PC-9 (cell line): ENCODE data around the gene CCDC33.

ENCODE experiments used
- EZH2 ChIP-seq: fragments of 200-600 bp; sonication (generic); IDR thresholded peaks from 2 replicates; pipeline ENCODE4 v1.8.0; 2017; ENCODE audit warnings: antibody characterized with exemption, low read depth
- TF ChIP-seq, protein P1 (sequence below): fragments of 200-600 bp; sonication (generic); conservative IDR thresholded peaks from 2 replicates; pipeline ENCODE4 v1.6.1; 2017; ENCODE audit warnings: mixed run types, antibody characterized with exemption, mild to moderate bottlenecking, moderate library complexity

DNA sequence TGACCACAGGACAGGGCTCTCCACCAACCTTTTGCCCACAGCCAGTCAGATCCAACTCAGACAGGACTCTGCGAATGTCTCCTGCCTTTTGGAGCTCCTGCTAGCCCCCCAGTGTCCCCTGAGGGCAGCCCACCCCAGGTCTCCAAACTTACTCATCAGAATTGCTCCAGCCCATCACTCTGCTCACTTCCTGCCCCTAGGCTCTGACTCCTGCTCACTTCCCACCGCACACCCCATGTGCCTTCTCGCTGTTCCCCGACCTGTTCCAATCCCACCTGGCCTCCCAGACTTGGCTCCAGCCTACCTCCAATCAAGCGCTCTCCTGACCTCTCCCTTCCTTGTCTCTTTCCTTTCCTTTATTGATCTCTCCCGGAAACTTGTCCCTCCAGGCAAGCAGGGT, 27.6 kb upstream of the CCDC33 start:
- TF ChIP-seq, protein P1, sequence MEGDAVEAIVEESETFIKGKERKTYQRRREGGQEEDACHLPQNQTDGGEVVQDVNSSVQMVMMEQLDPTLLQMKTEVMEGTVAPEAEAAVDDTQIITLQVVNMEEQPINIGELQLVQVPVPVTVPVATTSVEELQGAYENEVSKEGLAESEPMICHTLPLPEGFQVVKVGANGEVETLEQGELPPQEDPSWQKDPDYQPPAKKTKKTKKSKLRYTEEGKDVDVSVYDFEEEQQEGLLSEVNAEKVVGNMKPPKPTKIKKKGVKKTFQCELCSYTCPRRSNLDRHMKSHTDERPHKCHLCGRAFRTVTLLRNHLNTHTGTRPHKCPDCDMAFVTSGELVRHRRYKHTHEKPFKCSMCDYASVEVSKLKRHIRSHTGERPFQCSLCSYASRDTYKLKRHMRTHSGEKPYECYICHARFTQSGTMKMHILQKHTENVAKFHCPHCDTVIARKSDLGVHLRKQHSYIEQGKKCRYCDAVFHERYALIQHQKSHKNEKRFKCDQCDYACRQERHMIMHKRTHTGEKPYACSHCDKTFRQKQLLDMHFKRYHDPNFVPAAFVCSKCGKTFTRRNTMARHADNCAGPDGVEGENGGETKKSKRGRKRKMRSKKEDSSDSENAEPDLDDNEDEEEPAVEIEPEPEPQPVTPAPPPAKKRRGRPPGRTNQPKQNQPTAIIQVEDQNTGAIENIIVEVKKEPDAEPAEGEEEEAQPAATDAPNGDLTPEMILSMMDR = no peak
- TF ChIP-seq EZH2 = no peak
